Epithelial cell of prostate (primary cell): ENCODE results near the gene DSCAML1.

Source experiments
- DNase-seq: peaks from one replicate; pipeline ENCODE4 v3.0.0-alpha.2; 2011; ENCODE audit warnings: low read depth, low spot score
- H3K27ac ChIP-seq: fragments of 450-650 bp; 2 replicates; pipeline ENCODE4 v1.5.1; 2017; ENCODE audit warnings: mild to moderate bottlenecking

DSCAML1 gene

DNA sequence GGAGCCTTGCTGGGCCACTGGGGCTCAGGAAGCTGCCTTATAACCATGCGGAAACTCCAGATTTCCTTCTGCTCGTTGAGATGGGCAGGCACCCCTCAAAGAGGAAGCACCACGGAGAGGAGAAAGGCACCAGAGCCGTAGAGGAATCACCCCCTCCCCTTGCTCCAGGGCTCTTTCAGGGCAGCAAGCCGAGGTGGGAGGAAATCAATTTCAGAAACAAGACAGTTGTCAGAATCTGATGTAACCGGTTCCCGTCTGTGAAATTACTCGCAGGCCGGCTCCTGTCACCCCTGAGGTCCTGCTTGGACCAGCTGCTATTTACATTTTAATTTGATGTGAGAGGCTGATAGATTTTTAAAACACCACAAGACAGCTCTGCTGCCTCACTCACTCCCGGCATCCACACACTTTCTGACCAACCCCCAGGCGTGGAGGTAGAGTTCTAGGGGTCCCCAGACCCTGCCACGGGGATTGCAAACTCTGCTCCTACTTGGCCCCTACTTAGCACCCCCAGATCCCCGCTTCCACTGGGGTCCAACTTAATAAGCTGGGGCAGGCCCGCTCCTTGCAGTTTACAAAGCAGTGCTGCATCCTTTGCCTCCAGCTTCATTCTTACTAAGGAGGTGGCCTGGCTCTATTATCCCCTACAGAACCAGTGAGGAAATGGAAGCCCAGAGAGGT is 306.9 kb downstream of the DSCAML1 start:
- no peak for DNase-seq
- no peak overlapping the region for H3K27ac ChIP-seq

DNA sequence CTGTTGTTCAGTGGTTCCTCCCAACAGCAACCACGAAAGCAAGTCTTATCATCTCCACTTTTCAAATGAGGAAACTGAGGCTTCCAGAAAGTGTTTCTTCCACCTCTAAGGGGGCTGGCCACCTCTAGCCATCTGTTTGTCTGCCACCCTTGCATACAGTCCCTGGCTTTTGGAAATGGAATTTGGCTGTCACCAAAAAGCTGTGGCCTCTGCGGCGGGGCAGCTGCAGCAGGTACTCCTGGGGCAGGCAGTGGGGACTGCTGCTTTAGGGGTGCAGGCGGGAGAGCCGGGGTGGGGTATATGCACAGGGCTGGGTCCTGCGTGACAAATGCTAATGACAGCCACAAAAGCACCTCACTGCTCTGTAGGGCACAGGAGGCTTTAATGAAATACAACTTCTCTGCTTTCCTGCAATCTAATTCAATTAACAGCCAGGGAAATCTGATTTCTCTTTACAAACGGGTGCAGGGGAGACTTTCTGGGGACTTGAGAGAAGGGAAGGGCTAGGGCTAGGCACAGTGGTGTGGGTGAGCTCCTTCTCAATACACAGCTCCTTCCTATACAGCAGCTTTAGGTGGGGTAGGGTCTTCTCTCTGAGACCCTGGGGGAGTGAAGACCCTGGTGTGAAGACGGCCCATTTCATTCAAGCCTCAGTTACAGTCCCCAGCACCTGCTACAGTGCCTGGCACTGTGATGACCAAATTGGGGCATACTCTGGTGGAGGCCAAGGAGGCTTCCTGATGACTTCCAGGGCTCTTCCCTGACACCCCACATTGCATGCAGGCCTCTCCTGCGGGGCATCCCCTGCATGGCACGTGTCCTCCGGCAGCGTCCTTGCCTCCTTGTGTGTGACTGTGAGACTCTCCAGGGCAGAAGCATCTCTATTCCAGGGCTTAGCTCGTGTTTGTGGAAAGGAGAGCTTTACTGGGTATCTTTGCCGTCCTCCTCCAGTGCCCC is 307.7 kb downstream of the DSCAML1 start:
- DNase-seq, result no peak
- no peak overlapping the region for H3K27ac ChIP-seq

DNA sequence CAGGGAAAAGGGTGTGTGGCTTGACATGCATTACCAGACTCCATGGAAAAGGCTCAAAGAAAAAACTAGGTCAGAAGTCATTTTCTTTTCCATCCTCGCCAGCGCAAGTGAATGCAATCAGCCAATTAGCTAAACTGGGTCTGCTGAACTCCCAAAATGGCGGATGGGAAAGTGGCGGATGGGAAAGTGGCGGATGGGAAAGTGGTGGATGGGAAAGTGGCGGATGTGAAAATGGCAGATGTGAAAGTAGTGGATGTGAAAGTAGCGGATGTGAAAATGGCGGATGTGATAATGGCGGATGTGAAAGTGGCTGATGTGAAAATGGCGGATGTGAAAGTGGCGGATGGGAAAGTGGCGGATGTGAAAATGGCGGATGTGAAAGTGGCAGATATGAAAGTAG is 311.0 kb downstream of the DSCAML1 start:
- H3K27ac ChIP-seq, result no peak overlapping the region
- DNase-seq, result no peak

DNA sequence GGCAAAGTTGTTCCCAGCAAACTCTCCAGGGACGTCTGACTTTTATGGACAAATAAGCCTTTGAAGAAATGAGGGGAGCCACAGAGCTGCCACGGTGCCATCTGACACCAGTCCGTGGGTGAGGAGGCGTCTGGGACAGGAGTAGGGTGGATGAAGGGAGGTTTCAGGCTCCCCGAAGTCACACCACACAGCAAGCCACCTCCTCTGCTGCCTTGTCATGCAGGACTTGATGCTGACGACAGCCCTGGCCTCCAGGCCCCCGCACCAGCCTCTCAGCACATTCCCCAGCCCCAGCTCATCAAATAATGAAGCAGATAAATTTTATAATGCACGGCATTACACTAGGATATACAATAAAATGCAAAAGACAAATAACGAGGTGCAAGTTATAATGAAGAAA is 312.9 kb downstream of the DSCAML1 start:
- H3K27ac ChIP-seq, result no peak overlapping the region
- DNase-seq, result no peak

DNA sequence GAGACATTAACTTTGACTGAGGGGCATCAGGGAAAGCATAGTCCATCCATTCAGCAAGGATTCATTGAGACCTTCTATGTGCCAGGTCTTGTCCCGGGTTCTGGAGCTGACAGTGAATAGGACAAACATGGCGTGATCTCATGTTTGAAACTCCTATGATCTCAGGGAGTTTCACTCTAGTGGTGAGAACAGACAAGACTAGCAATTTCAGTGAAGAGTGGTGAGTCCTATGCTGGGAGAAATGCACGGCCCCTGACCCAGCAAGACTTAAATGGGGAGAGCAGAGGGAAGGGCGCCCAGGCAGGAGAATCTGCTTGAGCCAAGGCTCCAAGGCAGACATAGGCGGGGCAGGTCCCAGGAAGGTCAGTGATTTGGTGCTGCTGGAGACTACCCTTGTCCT is 313.6 kb downstream of the DSCAML1 start:
- DNase-seq, result no peak
- no peak overlapping the region for H3K27ac ChIP-seq

DNA sequence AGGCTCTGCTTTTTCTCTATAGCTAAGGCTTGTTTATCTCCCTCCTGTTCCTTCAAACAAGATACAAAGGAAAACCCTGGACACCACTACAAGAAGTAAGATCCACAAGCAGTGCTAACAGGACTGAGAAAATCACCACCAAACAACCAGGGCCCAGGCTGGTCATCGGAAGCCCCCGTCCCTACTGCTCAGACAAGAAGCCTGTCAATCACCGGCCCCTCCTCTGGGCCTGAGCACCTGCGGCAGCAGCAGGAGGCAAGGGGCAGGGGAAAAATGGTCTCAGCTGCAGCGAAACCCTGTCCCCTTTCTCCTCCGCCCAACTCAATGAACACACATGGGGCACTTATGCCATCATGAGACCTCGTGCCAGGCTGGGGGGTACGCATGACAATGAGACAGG is 314.1 kb downstream of the DSCAML1 start:
- DNase-seq, result no peak
- no peak overlapping the region for H3K27ac ChIP-seq

DNA sequence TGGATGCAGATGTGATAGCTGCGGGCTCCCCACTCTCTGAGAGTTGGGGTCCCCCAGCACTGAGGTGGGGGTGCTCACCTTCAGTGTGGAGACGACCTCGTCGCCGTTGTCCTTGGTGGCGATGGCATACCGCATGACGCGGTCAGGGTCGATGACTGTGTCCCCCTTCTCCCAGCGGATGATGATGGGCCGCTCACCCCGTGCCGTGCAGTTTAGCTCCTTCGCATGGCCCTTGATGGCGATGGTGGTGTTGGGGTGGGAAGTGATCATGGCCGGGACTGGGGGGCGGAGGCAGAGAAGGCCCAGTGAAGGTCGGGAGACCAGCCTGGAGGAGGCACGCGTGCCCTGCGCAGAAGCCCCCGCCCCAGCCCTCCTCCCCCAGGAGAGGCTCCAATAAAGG is 315.1 kb downstream of the DSCAML1 start:
- no peak for DNase-seq

DNA sequence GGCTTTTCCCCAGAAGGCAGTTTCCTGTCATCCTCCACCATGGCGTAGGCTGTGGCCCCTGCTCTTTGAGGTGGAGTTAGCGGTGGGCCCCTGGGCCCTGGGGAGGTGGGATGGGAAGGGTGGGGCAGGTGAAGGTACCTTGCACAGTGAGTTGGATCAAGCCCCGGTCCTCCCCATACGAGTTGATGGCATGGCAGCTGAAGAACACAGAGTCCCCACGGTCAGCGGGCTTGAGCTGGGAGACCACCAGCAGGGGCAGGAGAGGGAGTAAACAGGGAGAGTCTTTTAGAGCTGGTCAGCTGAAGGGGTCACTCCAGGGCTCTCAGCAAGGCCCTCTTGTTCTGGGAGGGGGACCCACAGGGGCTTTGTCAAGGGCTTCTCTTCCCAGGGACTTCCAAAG is 316.0 kb downstream of the DSCAML1 start:
- DNase-seq, result no peak
- no peak overlapping the region for H3K27ac ChIP-seq

More for the DNA sequence above, 315.1 kb downstream of the DSCAML1 start:
- no peak overlapping the region for H3K27ac ChIP-seq

DNA sequence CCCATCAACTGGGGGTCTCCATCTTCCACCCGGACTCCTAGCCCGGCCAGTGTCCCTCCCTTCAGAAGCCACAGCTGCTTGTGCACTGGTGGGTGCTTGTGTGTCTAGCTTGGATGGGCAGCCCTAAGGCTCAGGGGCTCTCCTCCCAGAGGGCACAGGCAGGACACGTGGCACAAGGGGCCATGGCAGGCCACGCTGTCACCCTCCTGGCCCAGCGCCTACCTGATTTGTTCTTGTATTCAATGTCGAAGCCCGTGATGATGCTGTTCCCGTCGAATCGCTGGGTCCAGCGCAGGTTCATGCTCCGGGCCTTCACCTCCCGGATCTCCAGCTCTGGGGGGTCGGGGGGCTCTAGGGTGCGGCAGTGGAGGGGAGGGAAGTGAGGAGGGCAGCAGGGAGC is 316.8 kb downstream of the DSCAML1 start:
- no peak overlapping the region for H3K27ac ChIP-seq
- DNase-seq, result no peak

DNA sequence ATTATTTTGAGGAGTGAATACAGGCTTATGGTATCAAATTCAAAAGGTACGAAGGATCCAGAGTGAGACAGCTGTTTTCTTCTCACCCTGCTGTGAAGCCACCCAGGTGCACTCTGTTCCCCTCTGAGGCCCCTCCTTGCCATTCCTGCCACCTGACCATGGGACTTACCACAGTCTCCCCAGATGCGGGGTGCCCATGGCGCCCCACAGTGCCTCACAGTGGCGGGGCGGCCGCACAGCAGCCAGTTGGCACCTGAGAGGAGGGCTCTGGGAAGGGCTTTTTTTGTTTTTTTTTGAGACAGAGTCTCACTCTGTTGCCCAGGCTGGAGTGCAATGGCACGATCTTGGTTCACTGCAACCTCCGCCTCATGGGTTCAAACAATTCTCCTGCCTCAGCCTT is 317.6 kb downstream of the DSCAML1 start:
- H3K27ac ChIP-seq, result no peak overlapping the region
- DNase-seq, result no peak

DNA sequence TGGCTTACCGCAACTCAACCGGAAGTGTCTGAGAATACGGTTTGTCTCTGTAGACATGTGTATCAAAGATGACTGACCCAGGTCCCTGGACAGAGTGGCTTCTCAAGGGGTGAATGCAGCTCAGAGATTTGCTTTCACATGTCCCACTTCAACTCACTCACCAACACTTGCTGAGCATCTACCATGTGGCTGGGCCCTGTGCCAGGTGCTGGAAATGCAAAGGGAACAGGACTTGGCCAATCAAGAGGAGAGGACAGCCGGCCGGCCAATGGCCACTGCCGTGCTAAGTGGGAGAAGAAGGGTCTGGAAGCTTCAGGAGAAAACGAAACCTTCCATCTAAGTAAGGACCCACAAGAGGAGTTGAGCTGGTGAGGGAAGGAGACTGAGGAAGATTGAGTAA is 318.1 kb downstream of the DSCAML1 start:
- no peak for DNase-seq
- no peak overlapping the region for H3K27ac ChIP-seq

DNA sequence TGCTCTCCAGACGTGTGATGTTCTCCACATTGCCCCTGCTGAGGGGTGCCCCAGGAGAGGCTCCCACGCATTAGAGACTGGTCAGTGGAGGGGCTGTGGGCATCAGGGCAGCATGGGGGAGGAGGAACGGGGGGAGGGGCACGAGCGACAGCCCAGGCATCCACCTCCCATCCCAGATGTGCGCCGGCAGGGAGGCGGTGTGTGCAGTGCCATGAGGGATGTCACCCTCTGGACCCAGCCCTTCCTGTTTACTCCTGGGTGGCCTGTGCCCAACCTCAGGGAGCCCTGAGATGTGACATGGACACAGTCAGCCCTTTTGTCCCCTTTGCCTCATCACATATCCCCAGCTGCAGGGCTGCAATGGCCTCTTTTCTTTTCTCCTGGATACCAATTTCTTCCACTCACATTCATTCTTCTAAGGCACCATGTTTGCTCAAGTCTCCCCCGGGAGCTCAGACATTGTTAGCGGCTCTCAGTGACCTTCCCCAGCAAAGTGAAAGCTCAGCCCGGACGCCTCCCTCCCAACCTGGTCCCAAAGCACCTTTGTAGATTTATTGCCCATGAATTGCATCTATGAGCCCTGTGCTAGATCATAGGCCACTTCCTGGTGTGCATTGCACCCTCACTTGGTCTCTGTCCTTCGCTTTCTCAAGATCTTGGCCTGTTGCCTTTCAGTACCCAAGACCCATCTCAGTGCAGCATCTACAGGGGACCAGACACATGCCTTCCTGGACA is 318.7 kb downstream of the DSCAML1 start:
- no peak for DNase-seq
- no peak overlapping the region for H3K27ac ChIP-seq

DNA sequence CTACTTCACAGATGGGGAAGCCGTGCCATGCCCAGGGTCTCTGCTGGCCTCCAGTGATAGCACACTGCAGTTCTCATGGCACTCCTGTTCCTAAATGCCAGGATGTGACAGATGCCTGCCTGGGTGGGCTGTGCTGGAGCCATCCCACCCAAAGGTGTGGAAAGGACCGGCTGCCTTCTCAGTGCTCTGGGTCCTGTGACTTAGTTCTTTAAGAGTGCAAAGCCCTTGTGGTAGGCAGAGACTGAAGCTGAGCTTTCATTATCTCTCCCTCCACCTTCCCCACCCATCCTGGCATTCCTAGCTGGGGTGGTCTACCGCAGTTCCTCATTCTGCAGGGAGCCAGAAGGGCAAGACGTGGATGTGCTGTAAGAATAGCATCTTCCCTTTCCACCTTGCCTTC is 319.3 kb downstream of the DSCAML1 start:
- no peak for DNase-seq

DNA sequence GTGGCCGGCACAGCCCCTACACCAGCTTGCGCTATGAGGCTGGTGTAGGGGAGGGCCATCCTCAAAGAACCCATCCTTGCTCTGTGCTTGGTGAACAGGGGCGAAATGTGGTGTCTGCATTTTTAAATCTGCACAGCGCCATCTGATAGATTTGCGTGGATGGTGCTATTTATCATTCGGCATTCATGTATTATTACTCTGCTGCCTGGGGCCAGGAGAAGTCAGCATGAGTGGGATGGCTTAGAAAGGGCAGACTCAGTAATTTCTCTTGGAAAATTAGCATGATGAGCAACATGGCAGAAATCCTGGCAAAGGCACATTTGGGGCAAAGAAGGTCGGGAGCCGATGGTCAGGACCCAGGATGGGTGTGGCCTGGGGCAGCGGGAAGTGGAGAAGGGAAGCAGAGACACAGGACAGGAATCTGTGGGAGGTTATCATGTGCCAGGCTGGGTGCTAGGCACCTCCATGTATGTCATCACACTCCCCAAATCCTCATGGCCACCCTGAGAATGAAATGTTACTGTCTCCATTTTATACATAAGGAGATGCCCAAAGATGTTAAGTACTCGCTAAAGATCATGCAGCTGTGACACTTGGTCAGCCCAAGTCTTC is 320.4 kb downstream of the DSCAML1 start:
- no peak overlapping the region for H3K27ac ChIP-seq
- DNase-seq, result no peak

More for the DNA sequence above, 319.3 kb downstream of the DSCAML1 start:
- H3K27ac ChIP-seq, result no peak overlapping the region

DNA sequence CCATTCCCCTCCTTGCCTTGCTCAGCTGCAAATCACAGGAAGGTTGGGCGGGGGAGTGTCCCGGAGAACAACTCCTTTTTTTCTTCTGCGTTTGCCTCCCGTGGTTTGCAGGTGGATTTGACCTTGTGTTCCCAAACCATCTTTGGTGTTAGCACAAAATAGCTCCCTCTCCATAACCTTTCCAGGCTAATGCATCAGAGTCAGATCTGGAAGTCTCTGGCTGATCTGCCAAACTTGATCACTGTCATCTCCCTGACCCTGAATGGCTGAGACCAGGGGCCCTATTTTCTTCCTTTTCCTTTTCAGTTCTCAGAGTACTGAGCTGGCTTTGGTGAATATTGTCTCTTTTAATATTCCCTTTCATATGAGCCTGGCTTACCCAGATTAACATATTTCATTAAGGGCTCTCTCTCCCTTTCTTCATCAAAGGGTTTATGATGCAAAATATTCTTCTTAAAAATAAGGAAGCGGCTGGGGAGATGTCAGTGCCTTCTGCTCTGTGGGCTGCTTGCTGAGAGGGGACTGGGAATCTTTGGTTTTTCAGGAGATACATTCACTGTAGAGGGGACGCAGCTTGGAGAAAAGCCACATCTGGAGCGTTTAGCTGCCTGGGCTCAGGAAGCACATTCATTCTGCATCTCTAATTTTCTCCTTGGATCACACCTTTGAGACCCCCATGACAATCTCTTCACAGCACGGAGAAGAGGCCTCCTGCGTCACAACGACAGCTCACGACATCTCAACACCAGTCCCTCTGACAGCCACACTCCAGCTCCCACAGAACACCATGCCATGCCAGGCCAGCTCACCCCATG is 321.1 kb downstream of the DSCAML1 start:
- no peak overlapping the region for H3K27ac ChIP-seq
- DNase-seq, result no peak

DNA sequence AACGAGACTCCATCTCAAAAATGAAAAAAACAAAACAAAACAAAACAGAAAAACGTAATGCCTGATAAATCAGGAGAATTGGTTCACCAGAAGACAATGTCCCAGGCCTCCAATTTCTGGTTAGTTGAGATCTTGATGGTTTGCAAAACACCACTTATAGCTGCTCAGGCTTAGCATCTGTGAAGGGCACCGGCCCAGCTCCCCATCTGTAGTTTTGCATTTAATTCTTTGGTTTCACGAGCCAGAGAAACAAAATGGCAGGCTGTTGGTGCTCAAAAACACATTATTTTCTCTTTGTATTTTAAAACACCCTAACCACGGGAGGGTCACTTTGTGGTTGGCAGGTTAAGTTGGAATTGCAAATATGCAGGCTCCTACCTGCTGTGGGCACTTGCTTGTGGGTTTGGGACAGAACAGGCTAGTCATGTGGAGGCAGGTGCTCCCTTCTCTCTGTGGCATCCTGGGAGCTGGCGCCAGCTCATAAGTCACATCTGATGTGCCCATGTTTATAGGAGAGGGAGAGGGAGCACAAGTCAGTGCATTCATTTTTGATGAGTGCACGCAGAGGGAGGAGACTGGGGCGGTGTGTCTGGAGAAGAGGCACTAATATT is 323.4 kb downstream of the DSCAML1 start:
- peak; percentile 43 for DNase-seq
- no peak overlapping the region for H3K27ac ChIP-seq

DNA sequence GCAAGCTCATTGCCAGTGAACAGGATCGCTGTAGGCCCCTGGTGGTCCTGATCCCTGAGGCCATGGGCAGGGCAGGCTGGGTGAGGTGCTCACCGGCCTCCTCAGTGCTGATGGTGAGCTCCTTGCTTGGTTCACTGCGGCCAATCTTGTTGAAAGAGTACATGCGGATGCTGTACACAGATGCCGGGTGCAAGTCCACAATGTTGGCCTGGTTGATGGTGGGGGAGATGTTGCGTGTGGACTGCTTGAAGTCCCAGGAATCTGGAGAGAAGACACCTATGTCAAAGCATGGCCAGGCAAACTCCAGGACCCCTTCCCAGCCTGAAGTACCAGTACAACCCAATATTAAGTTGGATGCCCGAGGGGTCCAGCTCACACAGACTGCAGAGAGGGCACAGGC is 325.2 kb downstream of the DSCAML1 start:
- DNase-seq, result no peak
- H3K27ac ChIP-seq, result no peak overlapping the region

DNA sequence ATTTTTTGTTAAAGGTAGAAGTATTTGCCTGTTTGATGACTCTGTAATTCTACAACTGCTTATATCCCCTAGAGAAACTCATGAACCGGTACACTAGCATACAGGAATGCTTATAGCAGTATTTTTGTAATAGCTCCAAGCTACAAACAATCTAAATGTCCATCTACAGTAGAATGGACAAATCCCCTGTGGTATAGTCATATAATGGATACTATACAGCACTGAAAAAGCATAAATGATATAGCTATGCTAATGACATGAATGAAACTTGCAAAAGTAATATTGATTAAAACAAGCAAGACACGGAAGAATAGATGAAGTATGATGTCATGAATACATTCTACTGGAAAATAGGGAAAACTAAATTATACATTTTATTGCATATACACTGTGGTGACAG is 326.4 kb downstream of the DSCAML1 start:
- no peak overlapping the region for H3K27ac ChIP-seq
- DNase-seq, result no peak

DNA sequence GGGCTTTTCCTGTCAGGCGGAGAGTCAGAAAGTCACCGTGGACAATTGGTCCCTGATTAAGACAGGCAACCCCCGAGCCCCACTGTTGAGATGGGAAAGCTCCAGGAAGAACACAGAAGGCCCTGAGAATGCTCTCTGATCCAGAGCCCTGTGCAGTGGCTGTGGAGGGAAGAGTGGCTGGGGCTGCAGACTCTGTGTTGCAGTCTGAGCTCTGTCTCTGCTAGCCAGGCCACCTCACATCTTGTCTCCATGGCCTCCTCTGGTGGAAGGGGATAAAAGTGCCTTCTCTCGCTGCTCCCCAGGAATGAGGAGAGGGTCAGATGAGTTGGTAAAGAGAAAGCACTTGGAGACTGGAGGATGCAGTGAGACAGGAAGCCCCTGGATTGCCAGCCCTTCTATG is 328.1 kb downstream of the DSCAML1 start:
- H3K27ac ChIP-seq, result no peak overlapping the region
- no peak for DNase-seq
